ENCODE measurements around the gene HSD17B14. TPM values are rescaled to one million over a fixed set of nuclear protein-coding genes. Genes with fewer than 3 reads are reported as not detected.
A peak's percentile ranks its signal among the peaks of the same experiment; 100 is the strongest.

HSD17B14 gene
- total and polyA plus RNA-seq, 4 donors, result 3.7 to 12.6 (median 8.1) TPM

DNA sequence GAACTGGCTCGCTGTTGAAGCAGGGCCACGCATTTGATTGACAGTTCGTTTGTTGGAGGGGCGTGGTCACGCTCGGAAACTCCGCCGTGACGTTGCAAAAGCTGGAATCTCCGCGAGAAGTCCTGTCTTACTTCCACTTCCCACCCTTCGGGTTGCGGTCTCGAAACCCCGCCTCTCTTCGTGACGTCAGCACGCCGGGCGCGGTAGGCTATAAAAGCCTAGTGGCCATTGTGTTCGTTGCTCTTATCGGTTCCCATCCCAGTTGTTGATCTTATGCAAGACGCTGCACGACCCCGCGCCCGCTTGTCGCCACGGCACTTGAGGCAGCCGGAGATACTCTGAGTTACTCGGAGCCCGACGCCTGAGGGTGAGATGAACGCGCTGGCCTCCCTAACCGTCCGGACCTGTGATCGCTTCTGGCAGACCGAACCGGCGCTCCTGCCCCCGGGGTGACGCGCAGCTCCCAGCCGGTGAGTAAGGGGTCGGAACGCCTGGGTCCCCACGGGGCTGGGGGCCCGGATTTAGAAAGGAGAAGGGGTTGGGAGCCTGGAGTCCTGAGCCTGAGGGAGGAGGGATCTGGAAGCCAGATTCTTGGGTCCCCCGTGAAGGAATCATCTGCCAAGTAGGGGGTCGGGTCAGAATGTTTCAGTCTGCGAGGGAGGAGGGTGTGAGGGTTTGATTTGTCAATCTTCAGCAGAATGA lies 36.0 kb upstream of the HSD17B14 start, which contains the start of gene PPP1R15A:
Gene PPP1R15A (plus strand): TSS at position 240 of the 702 bp plus-strand sequence. CDS start 813 bp downstream, outside the sequence.
- peak within 1 kb of the TSS; percentile 74 to 94 (median 79) for H3K4me3 ChIP-seq (ENCODE audit: low read depth in 1 of 3, low read length in 3 of 3)
- peak; percentile 100 for DNase-seq (ENCODE audit: low spot score)
- H3K9me3 ChIP-seq (ENCODE audit: control insufficient read depth in 4 of 4, low read length in 3 of 4), result no peaks in the 10 kb centered on the region
- peak within 1 kb of the TSS; percentile 99 to 100 for H3K27ac ChIP-seq (ENCODE audit: low read depth in 1 of 2, low read length in 2 of 2)
- peak within 1 kb of the TSS; percentile 89 to 98 for H3K9ac ChIP-seq (ENCODE audit: low read depth in 1 of 2, low read length in 2 of 2)
- no peaks in the 10 kb centered on the region for H3K27me3 ChIP-seq (ENCODE audit: control insufficient read depth in 4 of 4, insufficient read depth in 4 of 4, low read length in 3 of 4)
- H3K4me1 ChIP-seq (ENCODE audit: control insufficient read depth in 4 of 4, insufficient read depth in 4 of 4, low read length in 3 of 4), result peaks cover 6 to 34% (median 24%) of the 10 kb centered on the region in 4 donors
- WGBS, result under 1% methylated on average over 53 of the region's 53 CpGs
- peak in 1 of 2 donors; percentile 53 for TF ChIP-seq HNF4A (conservative IDR thresholded peaks at IDR 0.05)
- TF ChIP-seq NR2F2 (IDR thresholded peaks at IDR 0.05), result no peak
- TF ChIP-seq TAF1 (conservative IDR thresholded peaks at IDR 0.05), result peak; percentile 92
- TF ChIP-seq, protein P1, sequence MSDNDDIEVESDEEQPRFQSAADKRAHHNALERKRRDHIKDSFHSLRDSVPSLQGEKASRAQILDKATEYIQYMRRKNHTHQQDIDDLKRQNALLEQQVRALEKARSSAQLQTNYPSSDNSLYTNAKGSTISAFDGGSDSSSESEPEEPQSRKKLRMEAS (IDR thresholded peaks at IDR 0.05), result peak; percentile 79
- TF ChIP-seq FOXA1 (IDR thresholded peaks at IDR 0.05), result peak; percentile 25
- peak; percentile 34 for TF ChIP-seq CTCF (IDR thresholded peaks at IDR 0.05; ENCODE audit: low read depth, low read length, missing input control)
- TF ChIP-seq YY1 (IDR thresholded peaks at IDR 0.05), result peak; percentile 96
- TF ChIP-seq RAD21 (IDR thresholded peaks at IDR 0.05), result peak in 1 of 2 donors; percentile 25
- peak in 1 of 2 donors; percentile 77 for TF ChIP-seq RXRA (IDR thresholded peaks at IDR 0.05)
- TF ChIP-seq JUND (IDR thresholded peaks at IDR 0.05), result peak in 1 of 2 donors; percentile 60
- peak; percentile 31 for TF ChIP-seq FOXA2 (IDR thresholded peaks at IDR 0.05)
- no peak for TF ChIP-seq HNF4G (IDR thresholded peaks at IDR 0.05)
- TF ChIP-seq, protein P2, sequence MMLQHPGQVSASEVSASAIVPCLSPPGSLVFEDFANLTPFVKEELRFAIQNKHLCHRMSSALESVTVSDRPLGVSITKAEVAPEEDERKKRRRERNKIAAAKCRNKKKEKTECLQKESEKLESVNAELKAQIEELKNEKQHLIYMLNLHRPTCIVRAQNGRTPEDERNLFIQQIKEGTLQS (IDR thresholded peaks at IDR 0.05), result no peak
- TF ChIP-seq, protein P3, sequence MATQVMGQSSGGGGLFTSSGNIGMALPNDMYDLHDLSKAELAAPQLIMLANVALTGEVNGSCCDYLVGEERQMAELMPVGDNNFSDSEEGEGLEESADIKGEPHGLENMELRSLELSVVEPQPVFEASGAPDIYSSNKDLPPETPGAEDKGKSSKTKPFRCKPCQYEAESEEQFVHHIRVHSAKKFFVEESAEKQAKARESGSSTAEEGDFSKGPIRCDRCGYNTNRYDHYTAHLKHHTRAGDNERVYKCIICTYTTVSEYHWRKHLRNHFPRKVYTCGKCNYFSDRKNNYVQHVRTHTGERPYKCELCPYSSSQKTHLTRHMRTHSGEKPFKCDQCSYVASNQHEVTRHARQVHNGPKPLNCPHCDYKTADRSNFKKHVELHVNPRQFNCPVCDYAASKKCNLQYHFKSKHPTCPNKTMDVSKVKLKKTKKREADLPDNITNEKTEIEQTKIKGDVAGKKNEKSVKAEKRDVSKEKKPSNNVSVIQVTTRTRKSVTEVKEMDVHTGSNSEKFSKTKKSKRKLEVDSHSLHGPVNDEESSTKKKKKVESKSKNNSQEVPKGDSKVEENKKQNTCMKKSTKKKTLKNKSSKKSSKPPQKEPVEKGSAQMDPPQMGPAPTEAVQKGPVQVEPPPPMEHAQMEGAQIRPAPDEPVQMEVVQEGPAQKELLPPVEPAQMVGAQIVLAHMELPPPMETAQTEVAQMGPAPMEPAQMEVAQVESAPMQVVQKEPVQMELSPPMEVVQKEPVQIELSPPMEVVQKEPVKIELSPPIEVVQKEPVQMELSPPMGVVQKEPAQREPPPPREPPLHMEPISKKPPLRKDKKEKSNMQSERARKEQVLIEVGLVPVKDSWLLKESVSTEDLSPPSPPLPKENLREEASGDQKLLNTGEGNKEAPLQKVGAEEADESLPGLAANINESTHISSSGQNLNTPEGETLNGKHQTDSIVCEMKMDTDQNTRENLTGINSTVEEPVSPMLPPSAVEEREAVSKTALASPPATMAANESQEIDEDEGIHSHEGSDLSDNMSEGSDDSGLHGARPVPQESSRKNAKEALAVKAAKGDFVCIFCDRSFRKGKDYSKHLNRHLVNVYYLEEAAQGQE (IDR thresholded peaks at IDR 0.05), result peak; percentile 94
- peak; percentile 98 for TF ChIP-seq ZBTB33 (IDR thresholded peaks at IDR 0.05)
- TF ChIP-seq SP1 (IDR thresholded peaks at IDR 0.05), result peak; percentile 70
- TF ChIP-seq EGR1 (IDR thresholded peaks at IDR 0.05; ENCODE audit: low read depth in 2 of 2), result peak in 1 of 2 donors; percentile 82
- TF ChIP-seq GABPA (IDR thresholded peaks at IDR 0.05 in 1 of 2, conservative IDR thresholded peaks at IDR 0.05 in 1 of 2), result peak in 1 of 2 donors; percentile 70
- H3K36me3 ChIP-seq (ENCODE audit: control insufficient read depth in 4 of 4, insufficient read depth in 3 of 4, low read depth in 1 of 4, low read length in 3 of 4), result peaks cover 0 to 14% (median 10%) of the 10 kb centered on the region in 4 donors
